ENCODE measurements around the gene LSM14A.
A peak's percentile ranks its signal among the peaks of the same experiment; 100 is the strongest.

DNA sequence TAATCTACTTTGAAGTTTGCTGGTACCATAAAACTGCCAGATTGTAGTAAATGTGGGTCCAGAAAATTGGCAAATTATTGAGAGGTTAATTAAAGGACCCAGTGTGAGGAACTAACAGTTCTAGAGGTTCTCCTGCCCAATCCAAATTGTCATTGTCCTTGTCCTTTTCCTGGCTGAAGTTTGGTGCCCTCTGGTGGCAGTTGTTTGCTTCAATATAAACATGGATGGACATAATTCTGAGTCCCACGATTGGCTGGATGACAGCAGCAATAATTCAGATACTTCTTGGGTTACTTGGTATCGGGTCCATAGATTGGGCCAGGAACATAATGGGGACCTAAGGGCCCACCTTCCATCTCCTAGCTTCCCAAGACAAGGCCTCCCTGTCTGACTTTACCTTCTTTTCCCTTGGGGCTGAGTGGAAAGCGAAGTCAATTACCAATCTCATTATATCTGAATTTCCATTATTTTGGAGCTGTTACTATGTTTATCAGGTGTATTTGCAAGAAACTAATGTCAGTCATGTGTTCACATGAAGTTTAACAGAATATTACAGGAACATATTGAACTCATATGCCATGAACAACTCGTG is 48.3 kb downstream of the LSM14A start:
- TF ChIP-seq, protein P1, sequence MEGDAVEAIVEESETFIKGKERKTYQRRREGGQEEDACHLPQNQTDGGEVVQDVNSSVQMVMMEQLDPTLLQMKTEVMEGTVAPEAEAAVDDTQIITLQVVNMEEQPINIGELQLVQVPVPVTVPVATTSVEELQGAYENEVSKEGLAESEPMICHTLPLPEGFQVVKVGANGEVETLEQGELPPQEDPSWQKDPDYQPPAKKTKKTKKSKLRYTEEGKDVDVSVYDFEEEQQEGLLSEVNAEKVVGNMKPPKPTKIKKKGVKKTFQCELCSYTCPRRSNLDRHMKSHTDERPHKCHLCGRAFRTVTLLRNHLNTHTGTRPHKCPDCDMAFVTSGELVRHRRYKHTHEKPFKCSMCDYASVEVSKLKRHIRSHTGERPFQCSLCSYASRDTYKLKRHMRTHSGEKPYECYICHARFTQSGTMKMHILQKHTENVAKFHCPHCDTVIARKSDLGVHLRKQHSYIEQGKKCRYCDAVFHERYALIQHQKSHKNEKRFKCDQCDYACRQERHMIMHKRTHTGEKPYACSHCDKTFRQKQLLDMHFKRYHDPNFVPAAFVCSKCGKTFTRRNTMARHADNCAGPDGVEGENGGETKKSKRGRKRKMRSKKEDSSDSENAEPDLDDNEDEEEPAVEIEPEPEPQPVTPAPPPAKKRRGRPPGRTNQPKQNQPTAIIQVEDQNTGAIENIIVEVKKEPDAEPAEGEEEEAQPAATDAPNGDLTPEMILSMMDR (IDR thresholded peaks at IDR 0.05; ENCODE audit: insufficient read depth, low read length), result peak; percentile 79
- no peak for TF ChIP-seq POLR2AphosphoS5 (IDR thresholded peaks at IDR 0.05; ENCODE audit: low read depth)
- TF ChIP-seq, protein P2, sequence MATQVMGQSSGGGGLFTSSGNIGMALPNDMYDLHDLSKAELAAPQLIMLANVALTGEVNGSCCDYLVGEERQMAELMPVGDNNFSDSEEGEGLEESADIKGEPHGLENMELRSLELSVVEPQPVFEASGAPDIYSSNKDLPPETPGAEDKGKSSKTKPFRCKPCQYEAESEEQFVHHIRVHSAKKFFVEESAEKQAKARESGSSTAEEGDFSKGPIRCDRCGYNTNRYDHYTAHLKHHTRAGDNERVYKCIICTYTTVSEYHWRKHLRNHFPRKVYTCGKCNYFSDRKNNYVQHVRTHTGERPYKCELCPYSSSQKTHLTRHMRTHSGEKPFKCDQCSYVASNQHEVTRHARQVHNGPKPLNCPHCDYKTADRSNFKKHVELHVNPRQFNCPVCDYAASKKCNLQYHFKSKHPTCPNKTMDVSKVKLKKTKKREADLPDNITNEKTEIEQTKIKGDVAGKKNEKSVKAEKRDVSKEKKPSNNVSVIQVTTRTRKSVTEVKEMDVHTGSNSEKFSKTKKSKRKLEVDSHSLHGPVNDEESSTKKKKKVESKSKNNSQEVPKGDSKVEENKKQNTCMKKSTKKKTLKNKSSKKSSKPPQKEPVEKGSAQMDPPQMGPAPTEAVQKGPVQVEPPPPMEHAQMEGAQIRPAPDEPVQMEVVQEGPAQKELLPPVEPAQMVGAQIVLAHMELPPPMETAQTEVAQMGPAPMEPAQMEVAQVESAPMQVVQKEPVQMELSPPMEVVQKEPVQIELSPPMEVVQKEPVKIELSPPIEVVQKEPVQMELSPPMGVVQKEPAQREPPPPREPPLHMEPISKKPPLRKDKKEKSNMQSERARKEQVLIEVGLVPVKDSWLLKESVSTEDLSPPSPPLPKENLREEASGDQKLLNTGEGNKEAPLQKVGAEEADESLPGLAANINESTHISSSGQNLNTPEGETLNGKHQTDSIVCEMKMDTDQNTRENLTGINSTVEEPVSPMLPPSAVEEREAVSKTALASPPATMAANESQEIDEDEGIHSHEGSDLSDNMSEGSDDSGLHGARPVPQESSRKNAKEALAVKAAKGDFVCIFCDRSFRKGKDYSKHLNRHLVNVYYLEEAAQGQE (IDR thresholded peaks at IDR 0.05; ENCODE audit: insufficient replicate concordance, low read depth), result no peak
